DMS153 (cell line): ENCODE measurements around the gene CDS2.

Experiments used
- DNase-seq: peaks from one replicate; lab custom pipeline; 2025; lab: John Stamatoyannopoulos, UW

Gene CDS2

GRCh38 chr20:5119435-5120184, 7.2 kb upstream of the CDS2 start, which contains the start of gene PCNA:
Gene PCNA (minus strand): TSS chr20:5119958. CDS start chr20:5119798, 160 bp downstream.
- DNase-seq = peak; percentile 97

GRCh38 chr20:5120185-5120476, 6.7 kb upstream of the CDS2 start:
- no peak for DNase-seq

- no peak for DNase-seq
These were observed 3.9 kb upstream of the CDS2 start for GRCh38 chr20:5122873-5123260.

- DNase-seq = peak; percentile 39
These were observed 523 bp downstream of the CDS2 start for GRCh38 chr20:5127204-5127858.

- no peak for DNase-seq
These were observed 1.1 kb downstream of the CDS2 start for GRCh38 chr20:5127859-5128424.

GRCh38 chr20:5128886-5129285, 2.1 kb downstream of the CDS2 start:
- DNase-seq = no peak

- no peak for DNase-seq
These were observed 4.7 kb downstream of the CDS2 start for GRCh38 chr20:5131502-5131901.

GRCh38 chr20:5133998-5134397, 7.2 kb downstream of the CDS2 start:
- DNase-seq = no peak

- no peak for DNase-seq
These were observed 8.7 kb downstream of the CDS2 start for GRCh38 chr20:5135363-5136012.

GRCh38 chr20:5136096-5136495, 9.3 kb downstream of the CDS2 start:
- no peak for DNase-seq

GRCh38 chr20:5140195-5140594, 13.4 kb downstream of the CDS2 start:
- no peak for DNase-seq

GRCh38 chr20:5141615-5142014, 14.8 kb downstream of the CDS2 start:
- DNase-seq = no peak

- DNase-seq = no peak
These were observed 17.0 kb downstream of the CDS2 start for GRCh38 chr20:5143851-5144250.

GRCh38 chr20:5145365-5146098, 18.7 kb downstream of the CDS2 start:
- no peak for DNase-seq

GRCh38 chr20:5146099-5146668, 19.4 kb downstream of the CDS2 start:
- no peak for DNase-seq

GRCh38 chr20:5146871-5147592, 20.2 kb downstream of the CDS2 start:
- no peak for DNase-seq

- DNase-seq = no peak
These were observed 21.8 kb downstream of the CDS2 start for GRCh38 chr20:5148581-5148980.

- DNase-seq = no peak
These were observed 23.1 kb downstream of the CDS2 start for GRCh38 chr20:5149892-5150225.

- DNase-seq = no peak
These were observed 23.6 kb downstream of the CDS2 start for GRCh38 chr20:5150226-5151076.

- DNase-seq = no peak
These were observed 26.3 kb downstream of the CDS2 start for GRCh38 chr20:5153152-5153467.
